GM12878 (cell line): Measurements from ENCODE around the gene SLC25A26. TPM values are rescaled to one million over a fixed set of nuclear protein-coding genes. Genes with fewer than 3 reads are reported as not detected.

Source experiments
- ATAC-seq: fragments of 200-7000 bp; cut with Tn5 transposase; 3 replicates; pipeline ENCODE4 v1.9.1; 2020; ENCODE audit warnings: mild to moderate bottlenecking, moderate library complexity
- BruUV-seq: library from RNA; stranded (reverse); fragments of 400-500 nt; replicated peaks from 2 replicates; lab custom pipeline; 2021; lab: Mats Ljungman, UMichigan
- CTCF ChIA-PET: fragments of 300-600 bp; sonication (Branson Sonifier 250); formaldehyde crosslinking; extraction: SDS; loops from one replicate; lab custom pipeline; 2021; ENCODE audit warnings: inconsistent platforms; lab: Yijun Ruan, JAX
- POLR2A ChIA-PET: fragments of 350-600 bp; formaldehyde crosslinking; extraction: SDS; loops from one replicate; lab custom pipeline; 2021; ENCODE audit warnings: inconsistent platforms; lab: Charles Lee
- RAD21 ChIA-PET: fragments of 300-600 bp; sonication (Branson Sonifier 250); formaldehyde crosslinking; loops from one replicate; lab custom pipeline; 2023; ENCODE audit warnings: antibody characterized with exemption; ENCODE audit not compliant: unreplicated experiment; lab: Charles Lee
- SMC1A ChIA-PET: fragments of 300-600 bp; sonication (Branson Sonifier 250); formaldehyde crosslinking; loops from one replicate; lab custom pipeline; 2023; ENCODE audit not compliant: unreplicated experiment, uncharacterized antibody; lab: Charles Lee
- DNase-seq: peaks from one replicate; pipeline ENCODE4 v3.0.0-alpha.2; 2011; ENCODE audit warnings: low read depth, low spot score
- FAIRE-seq: peaks from 3 replicates; lab custom pipeline; 2011; peaks lifted over from hg19 to GRCh38; lab: Jason Lieb, UNC
- H2AFZ ChIP-seq: 2 replicates; pipeline ENCODE4 v1.6.0; 2011; ENCODE audit warnings: low read depth, low read length, control low read depth; ENCODE audit not compliant: control insufficient read depth
- H3K27ac ChIP-seq: 2 replicates; pipeline ENCODE4 v1.5.1; 2011; ENCODE audit warnings: control low read depth; ENCODE audit not compliant: control insufficient read depth, insufficient read depth
- H3K27me3 ChIP-seq, 2 experiments: replicated peaks in 1 of 2; 2 replicates each; pipeline versions ENCODE4 v1.6.0 to v1.6.1; 2011; ENCODE audit warnings: low read length in 1 of 2; ENCODE audit not compliant: control insufficient read depth in 2 of 2, insufficient read depth in 2 of 2
- H3K36me3 ChIP-seq, 2 experiments: 2 replicates each; pipeline ENCODE4 v1.5.1; 2011; ENCODE audit warnings: low read length in 1 of 2; ENCODE audit not compliant: control insufficient read depth in 2 of 2, insufficient read depth in 2 of 2
- H3K4me1 ChIP-seq: 2 replicates; pipeline ENCODE4 v1.6.1; 2011; ENCODE audit warnings: mild to moderate bottlenecking, low read length, moderate library complexity, mixed read lengths; ENCODE audit not compliant: control insufficient read depth, insufficient read depth
- H3K4me2 ChIP-seq: 2 replicates; pipeline ENCODE4 v1.6.0; 2011; ENCODE audit warnings: control low read depth; ENCODE audit not compliant: control insufficient read depth, insufficient read depth
- H3K4me3 ChIP-seq: fragments of 200-600 bp; sonication (generic); 2 replicates; pipeline ENCODE4 v1.5.1; 2016
- H3K79me2 ChIP-seq: 2 replicates; pipeline ENCODE4 v1.6.0; 2011; ENCODE audit warnings: low read length; ENCODE audit not compliant: control insufficient read depth, insufficient read depth
- H3K9ac ChIP-seq: 2 replicates; pipeline ENCODE4 v1.8.0; 2011; ENCODE audit warnings: low read length, control low read depth, mixed read lengths; ENCODE audit not compliant: control insufficient read depth, insufficient read depth
- H3K9me3 ChIP-seq: replicated peaks from 3 replicates; pipeline ENCODE4 v1.5.1; 2011; ENCODE audit warnings: mild to moderate bottlenecking, low read length; ENCODE audit not compliant: control insufficient read depth, insufficient read depth
- H4K20me1 ChIP-seq: 2 replicates; pipeline ENCODE4 v1.6.0; 2011; ENCODE audit not compliant: control insufficient read depth, insufficient read depth
- BCL11A ChIP-seq: IDR thresholded peaks from 2 replicates; pipeline ENCODE4 v1.6.1; 2011; ENCODE audit warnings: low read depth, low read length
- POLR2A ChIP-seq: IDR thresholded peaks from 2 replicates; pipeline ENCODE4 v1.6.1; 2011; ENCODE audit warnings: low read depth, mild to moderate bottlenecking, low read length
- SREBF2 ChIP-seq: IDR thresholded peaks from 2 replicates; pipeline ENCODE4 v1.6.1; 2012; ENCODE audit warnings: mild to moderate bottlenecking, low read length
- WGBS: methylation state at CpG from one replicate; pipeline ENCODE4 v1.1.6; 2016; ENCODE audit warnings: low lambda C conversion rate; ENCODE audit not compliant: insufficient replicate concordance, insufficient coverage; ENCODE audit errors: missing lambda C conversion rate; 5-methylcytosine and 5-hydroxymethylcytosine counted together
- in situ Hi-C: fragments of 300-500 bp; cut with MboI; formaldehyde crosslinking; loops from 9 replicates; pipeline ENCODE4 v1.14.3; 2018; ENCODE audit warnings: mixed read lengths
- intact Hi-C: fragments of 100-400 bp; cut with micrococcal nuclease; formaldehyde crosslinking; loops from one replicate; pipeline ENCODE4 v1.14.2; 2022; ENCODE audit not compliant: unreplicated experiment
- polyA plus RNA-seq, 11 experiments: library from polyadenylated mRNA; depleted of rRNA in 4 of 11; unstranded in 6 of 11; stranded (reverse) in 5 of 11; fragments of >200 nt; fragmentation: Nextera tagmentation in 4 of 11; fragmentation: Illumina TruSeq in 1 of 11; extraction: Ambion mirVana in 4 of 11; extraction: Trizol in 1 of 11; gene quantifications; 1 replicate in 1 of 11; 2 replicates in 10 of 11; pipeline versions ENCODE4 v1.2.1 to v1.2.3, GENCODE V29; 2011 to 2016; ENCODE audit warnings: inconsistent platforms in 2 of 11, missing spikeins in 2 of 11, low read depth in 1 of 11
- total RNA-seq, 4 experiments: library from RNA; depleted of rRNA in 3 of 4; stranded (reverse); fragments of >200 nt in 3 of 4; fragmentation: Illumina TruSeq in 1 of 4; extraction: Trizol in 1 of 4; gene quantifications; 2 replicates each; pipeline versions ENCODE4 v1.2.1 to v1.2.3, GENCODE V29; 2013 to 2021

The SLC25A26 gene
- total and polyA plus RNA-seq, 10 of the 15 experiments (the other 5 are each of a cell fraction or from before 2014, with no cell fraction given): 14.6 to 49.7 (median 24.9) TPM

GRCh38 chr3:66393333-66394005 lies 172.7 kb downstream of the SLC25A26 start:
- Histone ChIP-seq H3K4me1 (peaks cover 23% of the 10 kb centered on the region), H3K27me3 (no peaks in the 10 kb centered on the region), H3K27ac (0 out of 2 replicates have a peak overlapping the region, but pooled peaks have one; percentile 28)
- ChIA-PET CTCF (interaction anchor here (0.7 to 1.9 kb wide), 11 partner anchors 8 to 1262 kb away, joined by 3 to 13 read pairs (median 5); no protein-coding TSS in a partner anchor), SMC1A (interaction anchor here (0.7 to 2.5 kb wide), 10 partner anchors 8 to 139 kb away, joined by 3 to 29 read pairs (median 5); no protein-coding TSS in a partner anchor)
- no peak; the same call in 1 of the 3 replicates for ATAC-seq
- TSS peak; percentile 65 for BruUV-seq
- 56% methylated on average over 13 of the region's 13 CpGs for WGBS
- no peak for TF ChIP-seq POLR2A
- TF ChIP-seq BCL11A: peak; percentile 6; the same call in 1 of the 2 replicates
- no peak for TF ChIP-seq SREBF2
- TF ChIP-seq, all 136 proteins: peak for 1
- RAD21 ChIA-PET: interaction anchor here (0.7 to 1.4 kb wide), 7 partner anchors 9 to 139 kb away, joined by 3 to 6 read pairs (median 3); no protein-coding TSS in a partner anchor
- H3K9me3 ChIP-seq: no peaks in the 10 kb centered on the region
- intact Hi-C loops (loop anchor here (5.0 kb wide), 1 partner anchor 89 kb away; no protein-coding TSS in a partner anchor), in situ Hi-C loops (no loop called here)
- no peak for DNase-seq
- H4K20me1 ChIP-seq: no peaks in the 10 kb centered on the region
- peak overlapping the region; percentile 29; the same call in 1 of the 2 replicates for H3K4me3 ChIP-seq
- H3K9ac ChIP-seq: peak overlapping the region; percentile 7; the same call in 1 of the 2 replicates
- H2AFZ ChIP-seq: peak overlapping the region; percentile 33
- peak; percentile 18 for FAIRE-seq
- H3K36me3 ChIP-seq: no peaks in the 10 kb centered on the region; a peak in 2 of 4 replicates
- POLR2A ChIA-PET: interaction anchor here (1.1 kb wide), 1 partner anchor 9 kb away, joined by 3 read pairs; no protein-coding TSS in a partner anchor
- H3K4me2 ChIP-seq: peak overlapping the region; percentile 86
- H3K79me2 ChIP-seq: no peaks in the 10 kb centered on the region
